ENCODE measurements around the gene FAM209A.
"Not testable (repeated sequence)": the region's sequence is repeated elsewhere in the genome, so short reads cannot be mapped to it uniquely, and the experiment has no call there.

Gene FAM209A

DNA sequence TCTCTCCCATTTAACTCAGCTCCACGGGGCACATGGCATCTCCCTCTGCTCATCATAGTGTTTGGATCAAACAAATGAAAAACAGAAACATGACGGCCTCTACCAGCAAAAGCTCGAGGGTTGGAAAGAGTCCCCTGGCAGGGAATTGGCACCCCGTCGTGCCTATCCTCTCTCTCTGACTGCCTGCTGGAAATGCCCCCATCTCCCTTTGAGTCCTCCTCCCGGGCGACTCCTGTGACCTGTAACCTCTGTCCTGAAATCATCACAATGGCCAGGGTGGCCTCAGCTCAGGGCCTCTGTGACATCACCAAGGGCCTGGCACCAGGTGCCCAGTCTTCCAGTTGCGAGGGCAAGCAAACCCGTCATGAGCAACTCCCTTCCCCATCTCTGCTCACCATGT is 8.4 kb downstream of the FAM209A start, which contains the start of gene FAM209B:
Gene FAM209B (plus strand): TSS at position 301 of the 400 bp plus-strand sequence. CDS start 96 bp downstream, at position 397.
- not testable (repeated sequence) for DNase-seq (ENCODE audit: low read depth, low spot score); H3K27ac ChIP-seq

DNA sequence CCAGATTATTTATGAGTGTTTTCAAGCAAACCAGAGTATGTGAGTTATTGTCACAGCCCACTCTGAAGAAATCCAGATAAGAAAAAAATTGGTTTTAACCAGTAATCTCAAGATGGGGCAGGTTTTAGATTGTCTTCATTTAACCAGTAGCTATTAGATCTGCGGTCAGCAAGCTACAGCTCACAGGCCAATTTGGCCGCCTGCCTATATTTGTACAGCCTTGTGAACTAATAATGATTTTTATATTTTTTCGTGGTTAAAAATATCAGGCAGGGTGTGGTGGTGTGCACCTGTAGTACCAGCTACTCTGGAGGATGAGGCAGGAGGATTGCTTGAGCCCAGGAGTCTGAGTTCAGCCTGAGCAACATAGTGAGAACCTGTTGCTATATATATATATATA is 13.5 kb downstream of the FAM209A start:
- H3K27ac ChIP-seq = no peak overlapping the region

DNA sequence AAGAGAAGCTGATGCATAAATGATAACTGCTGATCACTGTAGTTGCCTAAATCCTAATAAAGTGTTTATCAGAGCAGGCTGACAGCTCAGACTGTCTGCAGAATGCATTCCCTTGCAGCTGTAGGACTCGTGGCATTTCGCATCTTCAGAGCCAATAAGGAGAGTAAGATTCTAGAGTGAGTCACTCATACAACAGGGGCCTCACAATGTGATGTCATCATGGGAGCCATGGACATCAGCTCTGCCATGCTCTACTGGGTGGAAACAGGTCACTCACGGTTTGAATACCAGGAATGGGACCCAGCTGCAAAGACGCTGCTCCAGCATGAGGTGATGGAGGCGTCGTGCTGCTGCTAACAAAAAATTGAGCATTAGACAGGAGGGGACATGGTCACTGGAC is 15.9 kb downstream of the FAM209A start:
- DNase-seq (ENCODE audit: low read depth, low spot score) = no peak
- no peak overlapping the region for H3K27ac ChIP-seq

More for the DNA sequence above, 13.5 kb downstream of the FAM209A start:
- no peak for DNase-seq (ENCODE audit: low read depth, low spot score)

DNA sequence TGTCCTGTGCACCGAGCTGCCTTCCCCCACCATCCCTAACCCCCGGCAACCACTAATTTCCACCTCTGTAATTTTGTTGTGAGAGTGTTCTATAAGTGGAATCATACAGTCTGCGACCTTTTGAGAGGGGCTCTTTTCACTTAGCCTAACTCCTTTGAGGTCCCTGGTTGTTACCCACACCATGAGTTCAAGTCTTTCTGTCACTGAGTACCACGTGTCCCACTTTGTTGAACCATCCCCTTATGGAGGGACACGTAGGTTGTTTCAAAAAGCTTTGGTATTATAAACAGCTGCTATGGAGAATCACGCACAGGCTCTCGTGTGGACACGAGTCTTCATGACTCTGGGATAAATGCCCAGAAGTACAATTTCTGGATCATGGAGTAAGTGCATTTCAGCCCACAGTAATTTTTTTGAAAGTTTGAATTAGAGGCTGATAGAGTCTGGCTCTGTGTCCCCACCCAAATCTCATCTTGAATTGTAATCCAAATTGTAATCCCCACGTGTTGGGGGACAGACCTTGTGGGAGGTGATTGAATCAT is 18.0 kb downstream of the FAM209A start:
- no peak overlapping the region for H3K27ac ChIP-seq
- no peak for DNase-seq (ENCODE audit: low read depth, low spot score)

DNA sequence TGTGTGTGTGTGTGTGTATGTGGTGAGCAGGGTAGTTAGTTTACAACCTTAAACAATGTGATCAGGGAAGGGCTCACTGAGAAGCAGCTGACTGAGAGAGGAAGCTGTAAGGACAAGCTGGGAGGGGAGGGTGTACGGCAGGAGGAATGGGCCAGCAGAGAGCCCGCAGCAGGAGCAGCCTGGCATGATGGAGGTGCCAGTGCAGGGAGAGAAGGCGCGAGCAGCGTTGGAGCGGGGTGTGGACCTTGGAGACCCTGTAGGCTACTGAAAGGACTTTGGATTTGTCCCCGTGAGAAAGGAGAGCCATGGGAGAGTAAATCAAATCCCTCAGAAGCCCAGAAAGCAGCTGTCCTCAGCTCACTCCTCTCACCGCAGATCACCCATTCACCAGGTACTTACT is 27.0 kb downstream of the FAM209A start:
- no peak for DNase-seq (ENCODE audit: low read depth, low spot score)
- H3K27ac ChIP-seq = no peak overlapping the region

DNA sequence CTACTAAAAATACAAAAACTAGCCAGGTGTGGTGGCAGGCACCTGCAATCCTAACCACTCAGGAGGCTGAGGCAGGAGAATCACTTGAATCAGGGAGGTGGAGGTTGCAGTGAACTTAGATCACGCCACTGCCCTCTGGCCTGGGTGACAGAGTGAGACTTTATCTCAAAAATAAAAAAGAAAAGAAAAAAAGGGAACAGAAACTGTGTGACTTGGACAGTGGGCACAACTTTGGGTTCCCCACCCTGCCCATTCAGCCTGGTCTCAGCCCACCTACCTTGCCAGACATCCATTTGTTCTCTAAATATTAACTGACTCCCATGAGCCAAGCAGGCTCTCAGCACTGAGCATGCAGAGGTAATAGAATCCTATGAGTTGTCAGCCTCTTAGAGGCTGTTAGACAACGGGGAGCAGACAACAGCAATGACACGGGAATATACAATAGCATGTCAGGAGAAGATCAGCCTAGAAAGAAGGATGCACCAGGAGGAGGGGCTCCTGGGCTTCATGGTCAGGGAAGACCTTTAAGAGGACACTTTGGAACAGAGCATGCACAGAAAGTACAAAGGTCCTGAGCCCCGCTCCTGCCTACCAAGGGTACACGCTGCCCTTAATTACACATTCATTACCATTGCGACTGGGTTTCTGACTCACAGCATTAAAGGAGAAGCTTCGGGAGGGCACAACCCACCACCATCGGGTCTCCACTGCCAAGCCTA is 28.5 kb downstream of the FAM209A start:
- DNase-seq (ENCODE audit: low read depth, low spot score) = no peak
- no peak overlapping the region for H3K27ac ChIP-seq

DNA sequence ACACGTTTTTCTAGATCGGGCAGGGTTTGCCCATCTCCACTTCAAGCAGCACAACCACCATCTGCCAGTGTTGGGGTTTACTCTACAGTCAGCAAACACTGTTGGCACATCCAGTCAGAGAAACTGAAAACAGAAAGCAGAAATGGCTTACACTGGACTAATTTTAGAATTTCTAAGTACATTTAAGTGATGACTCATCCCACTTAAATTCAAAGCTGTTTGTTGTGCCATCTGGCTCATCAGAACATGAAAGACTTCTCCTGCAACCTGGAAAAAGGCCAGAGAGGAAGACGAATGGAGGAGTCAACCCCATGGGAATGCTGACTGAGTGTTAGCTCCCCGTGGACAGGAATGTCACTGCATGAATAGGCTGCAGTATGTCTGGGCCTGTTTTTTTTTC is 30.3 kb downstream of the FAM209A start:
- peak overlapping the region; percentile 41 for H3K27ac ChIP-seq
- DNase-seq (ENCODE audit: low read depth, low spot score) = peak; percentile 94

DNA sequence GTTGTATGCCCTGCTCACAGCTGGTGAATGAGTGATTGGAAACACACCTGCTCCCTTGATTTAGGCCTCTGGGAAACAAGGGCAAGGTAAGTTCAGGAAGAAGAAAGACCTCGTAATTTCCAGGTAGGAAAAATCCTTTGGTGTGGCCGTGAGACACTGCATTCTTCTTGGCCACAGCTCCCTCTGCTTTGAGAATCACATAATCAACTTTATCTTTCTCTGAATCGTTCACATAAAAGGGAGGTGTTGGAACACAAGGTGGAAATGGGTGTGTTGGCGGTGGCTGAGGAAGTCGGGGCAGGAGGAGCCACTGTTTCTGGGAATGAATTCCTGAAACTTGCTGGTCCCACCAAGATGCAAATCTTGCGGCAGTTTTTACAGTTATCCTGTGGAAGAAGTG is 34.4 kb downstream of the FAM209A start:
- DNase-seq (ENCODE audit: low read depth, low spot score) = no peak
- no peak overlapping the region for H3K27ac ChIP-seq

DNA sequence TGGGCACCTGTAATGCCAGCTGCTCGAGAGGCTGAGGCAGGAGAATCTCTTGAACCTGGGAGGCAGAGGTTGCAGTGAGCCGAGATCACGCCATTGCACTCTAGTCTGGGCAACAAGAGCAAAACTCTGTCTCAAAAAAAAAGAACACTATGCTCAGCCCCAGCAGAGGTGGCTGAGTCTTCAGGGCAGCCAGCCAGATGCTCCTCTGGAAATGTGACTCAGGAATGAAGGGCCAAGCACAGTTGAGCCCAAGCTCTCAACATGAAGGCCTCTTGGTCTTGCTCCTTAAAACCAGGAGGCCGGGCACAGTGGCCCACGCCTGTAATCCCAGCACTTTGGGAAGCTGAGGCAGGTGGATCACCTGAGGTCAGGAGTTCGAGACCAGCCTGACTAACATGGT is 40.0 kb downstream of the FAM209A start:
- not testable (repeated sequence) for DNase-seq (ENCODE audit: low read depth, low spot score)

DNA sequence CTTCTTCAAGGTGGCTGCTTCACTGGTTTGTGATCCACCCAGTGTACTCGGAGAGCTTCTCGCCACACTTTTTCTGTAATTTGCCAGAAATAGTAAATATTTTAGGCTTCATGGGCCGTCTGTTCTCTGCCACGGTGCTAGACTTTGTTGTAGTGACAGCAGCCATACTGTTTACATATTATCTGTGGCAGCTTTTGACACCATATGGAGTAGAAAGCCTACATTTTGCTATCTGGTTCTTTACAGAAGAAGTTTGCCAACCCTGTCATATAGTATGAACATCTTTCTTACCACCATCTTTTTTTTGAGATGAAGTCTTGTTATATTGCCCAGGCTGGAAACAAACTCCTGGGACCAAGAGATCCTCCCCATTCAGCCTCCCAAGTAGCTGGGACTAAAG is 41.0 kb downstream of the FAM209A start:
- H3K27ac ChIP-seq = no peak overlapping the region
- DNase-seq (ENCODE audit: low read depth, low spot score) = no peak

More for the DNA sequence above, 40.0 kb downstream of the FAM209A start:
- H3K27ac ChIP-seq = not testable (repeated sequence)

DNA sequence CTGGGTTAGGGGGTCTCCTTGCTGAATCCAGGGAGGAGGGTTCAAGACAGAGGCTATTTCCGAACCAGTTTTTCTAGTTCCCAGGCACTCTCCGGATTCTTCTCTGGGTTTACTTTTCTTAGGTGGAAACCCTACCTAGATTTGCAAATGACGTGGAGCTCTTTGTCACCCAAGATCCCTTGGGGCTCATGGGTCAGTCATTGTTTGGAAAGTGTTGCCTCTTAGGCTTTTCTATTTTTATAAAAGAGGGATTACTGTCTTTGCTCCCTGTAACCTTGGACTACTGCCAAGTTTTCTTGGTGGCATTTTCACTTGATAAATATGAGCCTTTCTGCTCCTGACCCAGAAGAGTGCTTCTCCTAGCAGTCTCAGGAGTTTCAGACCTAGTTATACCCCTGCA is 42.1 kb downstream of the FAM209A start:
- peak overlapping the region; percentile 22 for H3K27ac ChIP-seq
- DNase-seq (ENCODE audit: low read depth, low spot score) = no peak

DNA sequence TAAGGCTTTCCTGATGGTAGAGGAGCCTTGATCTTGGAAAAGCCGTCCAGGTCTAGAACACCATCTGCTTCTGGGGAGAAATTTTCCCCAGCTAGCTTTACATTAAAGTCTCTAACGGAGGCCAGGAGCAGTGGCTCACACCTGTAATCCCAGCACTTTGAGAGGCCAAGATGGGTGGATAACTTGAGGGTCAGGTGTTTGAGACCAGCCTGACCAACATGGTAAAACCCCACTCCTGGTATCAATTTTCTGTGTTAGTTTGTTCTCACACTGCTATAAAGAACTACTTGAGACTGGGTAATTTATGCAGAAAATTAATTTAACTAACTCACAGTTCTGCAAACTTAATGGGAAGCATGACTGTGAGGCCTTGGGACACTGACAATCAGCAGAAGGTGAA is 46.3 kb downstream of the FAM209A start:
- no peak for DNase-seq (ENCODE audit: low read depth, low spot score)

DNA sequence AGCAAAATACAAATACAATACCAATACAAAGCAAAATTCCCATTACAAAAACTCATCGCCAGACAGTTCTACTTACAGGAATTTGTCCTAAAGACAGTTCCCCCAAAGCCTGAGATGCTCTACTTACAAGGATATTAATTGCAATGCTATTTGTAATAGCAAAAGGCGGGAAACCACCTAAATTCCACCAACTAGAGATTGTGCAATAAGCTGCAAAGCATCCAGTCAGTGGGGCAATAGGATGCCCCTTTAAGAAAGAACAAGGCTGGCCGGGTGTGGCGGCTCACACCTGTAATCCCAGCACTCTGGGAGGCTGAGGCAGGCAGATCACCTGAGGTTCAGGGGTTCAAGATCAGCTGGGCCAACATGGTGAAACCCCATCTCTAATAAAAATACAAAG is 47.6 kb downstream of the FAM209A start:
- no peak overlapping the region for H3K27ac ChIP-seq
- DNase-seq (ENCODE audit: low read depth, low spot score) = no peak

More for the DNA sequence above, 46.3 kb downstream of the FAM209A start:
- H3K27ac ChIP-seq = no peak overlapping the region

DNA sequence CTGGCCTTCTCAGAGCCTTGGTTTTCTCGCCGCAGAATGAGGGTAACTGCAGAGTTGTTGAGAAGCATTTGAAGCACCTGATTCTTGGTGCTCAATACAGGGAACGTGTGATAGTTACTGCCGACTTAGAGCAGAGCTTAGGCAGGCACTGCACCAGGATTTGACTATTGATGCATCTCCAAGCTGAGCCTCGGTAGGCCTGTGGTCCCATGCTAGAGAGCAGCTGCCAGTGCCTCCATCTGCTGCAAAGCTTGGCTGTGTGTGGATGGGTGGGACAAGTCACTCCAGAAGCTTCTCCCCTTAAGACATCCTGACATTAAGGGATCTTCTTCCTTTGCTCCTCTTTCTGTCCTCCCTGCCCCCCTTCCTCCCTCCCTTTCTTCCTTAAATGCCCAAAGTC is 49.4 kb downstream of the FAM209A start:
- DNase-seq (ENCODE audit: low read depth, low spot score) = no peak
- no peak overlapping the region for H3K27ac ChIP-seq

DNA sequence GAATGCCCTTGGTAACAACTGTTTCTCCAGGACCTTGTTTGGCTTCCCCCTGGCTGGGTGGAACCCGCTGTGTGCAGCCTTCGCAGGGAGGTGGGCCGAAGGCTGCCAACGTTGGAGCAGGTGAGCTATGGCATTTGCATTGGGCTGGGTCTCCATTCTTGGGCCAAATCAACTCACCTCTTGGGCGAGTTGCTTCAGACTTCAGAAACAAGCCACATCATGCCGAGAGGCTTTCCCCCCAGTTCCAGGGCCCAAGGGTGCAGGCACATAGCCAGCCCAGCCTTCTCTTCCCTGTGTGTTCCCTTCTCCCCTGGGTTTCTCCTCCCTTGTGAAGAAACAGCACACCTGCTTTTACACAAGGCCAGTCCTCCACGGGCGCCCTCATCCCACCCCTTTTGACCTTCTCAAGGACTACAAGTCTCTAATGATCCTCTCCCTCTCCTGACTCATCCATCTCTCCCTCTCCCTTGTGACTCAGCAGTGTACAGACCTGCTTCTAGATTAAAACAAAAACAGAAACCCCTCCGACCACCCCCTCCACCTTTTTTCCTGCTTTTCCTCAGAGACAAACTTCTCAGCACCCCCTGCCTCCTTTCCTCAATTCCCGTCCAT is 50.1 kb downstream of the FAM209A start:
- H3K27ac ChIP-seq = no peak overlapping the region
- DNase-seq (ENCODE audit: low read depth, low spot score) = peak; percentile 24

DNA sequence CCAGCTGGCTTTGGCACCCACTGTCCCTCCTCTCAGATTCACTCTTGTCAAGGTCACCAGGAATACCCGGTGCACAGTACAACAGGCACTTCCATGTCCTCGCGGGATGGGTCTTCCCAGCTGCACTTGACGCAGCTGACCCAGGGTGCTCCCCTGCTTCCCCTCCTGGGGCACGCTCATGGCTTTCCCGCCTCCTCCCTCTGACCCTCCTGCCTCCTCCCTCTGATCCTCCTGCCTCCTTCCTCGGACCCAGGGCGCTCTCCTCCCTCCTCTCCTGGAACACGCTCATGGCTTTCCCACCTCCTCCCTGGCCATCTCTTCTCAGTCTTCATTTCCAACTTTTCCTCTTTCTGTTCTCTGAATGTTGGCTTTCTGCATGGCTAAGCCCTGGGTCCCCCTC is 50.6 kb downstream of the FAM209A start:
- H3K27ac ChIP-seq = no peak overlapping the region
- DNase-seq (ENCODE audit: low read depth, low spot score) = no peak

Measured in epithelial cell of prostate (primary cell).